HUES64 (cell line): ENCODE data around the gene QKI.
"Not testable (repeated sequence)": the region's sequence is repeated elsewhere in the genome, so short reads cannot be mapped to it uniquely, and the experiment has no call there.

Source experiments
- H3K27ac ChIP-seq: 2 replicates; pipeline ENCODE4 v1.7.0; 2013; ENCODE audit warnings: low read depth, low read length, inconsistent platforms
- H3K27me3 ChIP-seq: 2 replicates; pipeline ENCODE4 v1.6.1; 2013; ENCODE audit warnings: mild to moderate bottlenecking, low read length; ENCODE audit not compliant: insufficient read depth
- H3K36me3 ChIP-seq: 2 replicates; pipeline ENCODE4 v1.6.1; 2013; ENCODE audit warnings: mild to moderate bottlenecking, low read length; ENCODE audit not compliant: insufficient read depth
- H3K4me1 ChIP-seq: 2 replicates; pipeline ENCODE4 v1.6.1; 2013; ENCODE audit warnings: mild to moderate bottlenecking, low read length, moderate library complexity; ENCODE audit not compliant: insufficient read depth
- H3K4me3 ChIP-seq: 2 replicates; pipeline ENCODE4 v1.5.1; 2013; ENCODE audit warnings: mild to moderate bottlenecking, low read length, moderate library complexity
- H3K9ac ChIP-seq: 2 replicates; pipeline ENCODE4 v1.6.1; 2013; ENCODE audit warnings: mild to moderate bottlenecking, low read depth, low read length
- H3K9me3 ChIP-seq: 2 replicates; pipeline ENCODE4 v1.6.1; 2013; ENCODE audit warnings: low read depth, low read length; ENCODE audit not compliant: insufficient read depth
- WGBS: fragments of 150-250, 120-280 bp; methylation state at CpG from one replicate; pipeline ENCODE4 v1.1.7; 2013; ENCODE audit warnings: missing lambda C conversion rate; 5-methylcytosine and 5-hydroxymethylcytosine counted together

The QKI gene

DNA sequence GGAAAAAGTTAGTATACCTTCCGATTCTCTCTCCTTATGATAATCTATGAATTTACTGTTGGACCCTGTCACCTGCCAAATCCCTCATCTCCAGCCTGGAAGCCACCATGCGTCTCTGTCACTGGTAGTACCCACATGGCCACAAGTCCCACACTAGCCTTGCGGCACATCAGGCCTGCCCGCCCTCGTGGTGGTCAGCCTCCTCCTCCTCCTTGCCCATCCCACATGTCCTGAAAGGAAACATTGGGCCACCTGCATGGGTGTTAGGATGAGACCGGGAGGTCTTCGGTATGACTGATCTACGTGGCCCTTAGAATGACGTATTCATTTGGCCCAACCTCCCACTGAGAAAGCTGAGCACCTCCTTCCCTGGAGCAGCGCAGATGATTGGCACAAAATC lies 37.0 kb upstream of the QKI start:
- no peaks in the 10 kb centered on the region for H3K27me3 ChIP-seq
- WGBS, result 94% methylated on average over 10 of the region's 10 CpGs
- H3K4me1 ChIP-seq, result no peaks in the 10 kb centered on the region
- no peak overlapping the region for H3K9ac ChIP-seq
- no peaks in the 10 kb centered on the region for H3K9me3 ChIP-seq
- no peaks in the 10 kb centered on the region for H3K36me3 ChIP-seq
- H3K4me3 ChIP-seq, result no peak overlapping the region
- H3K27ac ChIP-seq, result no peak overlapping the region

DNA sequence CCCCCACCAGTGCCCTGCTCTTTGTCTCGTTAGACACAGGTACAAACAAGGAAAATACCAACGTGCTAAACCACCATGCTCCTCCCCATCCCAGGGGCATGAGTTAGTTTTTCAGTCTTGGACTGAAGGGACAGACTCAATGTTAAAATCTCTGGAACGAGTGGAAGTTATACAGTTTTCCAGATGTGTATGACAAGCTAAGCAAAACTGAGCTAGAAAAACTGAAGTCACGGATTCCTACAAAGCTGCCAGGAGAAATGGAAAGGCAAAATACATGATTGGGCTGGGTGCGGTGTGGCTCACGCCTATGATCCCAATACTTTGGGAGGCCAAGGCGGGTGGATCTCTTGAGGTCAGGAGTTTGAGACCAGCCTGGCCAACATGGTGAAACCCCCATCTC lies 34.3 kb upstream of the QKI start:
- Histone ChIP-seq H3K27ac (no peak overlapping the region), H3K9me3 (no peaks in the 10 kb centered on the region), H3K4me3 (no peak overlapping the region), H3K36me3 (no peaks in the 10 kb centered on the region), H3K4me1 (no peaks in the 10 kb centered on the region), H3K27me3 (no peaks in the 10 kb centered on the region), H3K9ac (no peak overlapping the region)
- WGBS, result 95% methylated on average over 7 of the region's 7 CpGs

DNA sequence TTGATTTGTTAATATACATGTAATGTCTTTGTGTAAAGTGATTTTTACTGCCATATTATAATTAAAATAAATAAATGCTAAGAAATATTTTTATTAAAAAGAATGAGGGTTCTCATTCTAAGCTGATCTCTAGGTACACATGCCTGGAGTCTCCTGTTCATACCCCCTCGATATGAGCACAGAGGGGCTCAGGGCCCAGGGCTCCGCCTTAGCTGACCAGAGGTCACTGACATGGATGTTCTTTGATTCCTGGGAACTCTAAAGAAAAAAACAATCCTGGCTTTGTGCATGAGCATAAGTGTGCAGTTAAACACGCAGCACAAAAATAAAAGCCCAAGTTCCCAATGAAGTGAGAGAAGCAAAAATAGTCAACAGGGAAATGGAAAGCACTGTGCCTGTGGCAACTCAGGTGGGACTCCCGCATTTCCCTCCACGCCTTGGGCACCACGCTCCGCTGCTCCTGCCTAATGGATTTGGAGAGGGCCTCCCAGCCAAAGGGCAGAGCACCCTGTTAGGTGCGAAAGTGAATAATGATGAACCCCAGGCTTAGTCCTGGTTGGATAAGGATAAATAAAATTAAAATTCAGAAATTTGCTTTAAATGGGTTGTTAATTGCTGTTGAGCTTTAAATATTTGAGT lies 33.3 kb upstream of the QKI start:
- no peaks in the 10 kb centered on the region for H3K9me3 ChIP-seq
- H3K36me3 ChIP-seq, result no peaks in the 10 kb centered on the region
- no peaks in the 10 kb centered on the region for H3K27me3 ChIP-seq
- WGBS, result 97% methylated on average over 8 of the region's 8 CpGs
- no peak overlapping the region for H3K27ac ChIP-seq
- H3K4me3 ChIP-seq, result no peak overlapping the region
- H3K9ac ChIP-seq, result no peak overlapping the region
- H3K4me1 ChIP-seq, result no peaks in the 10 kb centered on the region

DNA sequence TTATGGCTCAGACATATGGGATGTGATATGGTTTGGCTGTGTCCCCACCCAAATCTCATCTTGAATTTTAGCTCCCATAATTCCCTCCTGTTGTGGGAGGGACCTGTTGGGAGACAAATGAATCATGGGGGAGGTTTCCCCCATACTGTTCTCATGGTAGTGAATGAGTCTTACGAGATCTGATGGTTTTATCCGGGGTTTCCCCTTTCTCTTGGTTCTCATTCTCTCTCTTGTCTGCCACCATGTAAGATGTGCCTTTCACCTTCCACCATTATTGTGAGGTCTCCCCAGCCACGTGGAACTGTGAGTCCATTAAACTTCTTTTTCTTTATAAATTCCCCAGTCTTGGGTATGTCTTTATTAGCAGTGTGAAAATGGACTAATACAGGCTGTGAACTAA lies 31.1 kb upstream of the QKI start:
- not testable (repeated sequence) for H3K27me3 ChIP-seq, H3K27ac ChIP-seq, H3K4me3 ChIP-seq, H3K9ac ChIP-seq, H3K9me3 ChIP-seq, H3K36me3 ChIP-seq, H3K4me1 ChIP-seq
- 93% methylated on average over 3 of the region's 3 CpGs for WGBS

DNA sequence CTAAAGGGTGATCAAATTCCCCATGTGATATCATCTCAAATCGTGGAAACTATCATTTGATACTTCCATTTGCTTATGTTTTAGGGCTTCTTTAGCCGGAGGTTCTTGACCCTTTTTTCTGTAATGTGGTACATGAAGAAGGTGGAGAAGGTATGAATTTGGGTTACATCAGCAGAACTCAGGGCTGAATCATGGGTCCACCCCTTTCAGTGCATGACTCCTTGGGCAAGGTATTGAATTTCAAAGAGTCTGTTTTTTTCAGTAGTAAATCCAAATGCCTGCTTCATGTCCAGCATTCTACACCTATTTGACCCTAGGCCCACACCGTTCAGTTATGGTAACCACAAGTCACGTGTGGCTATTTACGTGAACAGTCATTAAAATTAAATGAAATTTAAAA lies 30.6 kb upstream of the QKI start:
- no peak overlapping the region for H3K27ac ChIP-seq
- no peaks in the 10 kb centered on the region for H3K27me3 ChIP-seq
- no peak overlapping the region for H3K4me3 ChIP-seq
- no peak overlapping the region for H3K9ac ChIP-seq
- no peaks in the 10 kb centered on the region for H3K4me1 ChIP-seq
- WGBS, result 100% methylated on average over 4 of the region's 5 CpGs
- H3K36me3 ChIP-seq, result no peaks in the 10 kb centered on the region
- no peaks in the 10 kb centered on the region for H3K9me3 ChIP-seq

DNA sequence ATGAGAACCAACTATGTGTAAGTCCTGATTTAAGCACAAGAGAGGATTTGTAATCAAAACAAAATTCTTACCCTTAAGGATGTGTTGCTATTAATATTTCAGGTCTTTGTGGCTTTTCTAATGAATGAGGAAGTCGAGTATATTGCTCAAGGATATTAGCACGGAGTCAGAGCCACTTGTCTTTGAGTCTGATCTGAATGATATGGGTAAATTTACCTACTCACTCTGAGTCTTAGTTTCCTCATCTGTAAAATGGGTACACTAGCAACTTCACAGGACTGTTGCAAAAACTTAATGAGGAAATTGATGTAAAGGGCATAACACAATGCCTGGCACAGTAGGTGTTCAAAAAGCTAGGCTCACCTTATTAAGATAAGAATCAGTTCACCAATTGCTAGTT lies 30.0 kb upstream of the QKI start:
- Histone ChIP-seq H3K27ac (no peak overlapping the region), H3K9me3 (no peaks in the 10 kb centered on the region), H3K36me3 (no peaks in the 10 kb centered on the region), H3K4me3 (no peak overlapping the region), H3K9ac (no peak overlapping the region), H3K27me3 (no peaks in the 10 kb centered on the region), H3K4me1 (no peaks in the 10 kb centered on the region)
- 87% methylated on average over 2 of the region's 2 CpGs for WGBS

DNA sequence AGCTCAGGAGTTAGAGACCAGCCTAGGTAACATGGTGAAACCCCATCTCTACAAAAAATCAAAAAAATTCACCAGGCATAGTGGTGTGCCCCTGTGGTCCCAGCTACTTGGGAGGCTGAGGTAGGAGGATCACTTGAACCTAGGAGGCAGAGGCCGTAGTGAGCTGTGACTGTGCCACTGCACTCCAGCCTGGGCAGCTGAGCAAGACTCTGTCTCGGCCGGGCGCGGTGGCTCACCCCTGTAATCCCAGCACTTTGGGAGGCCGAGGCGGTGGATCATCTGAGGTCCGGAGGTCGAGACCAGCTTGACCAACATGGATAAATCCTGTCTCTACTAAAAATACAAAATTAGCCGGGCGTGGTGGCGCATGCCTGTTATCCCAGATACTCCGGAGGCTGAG lies 29.0 kb upstream of the QKI start:
- not testable (repeated sequence) for H3K4me1 ChIP-seq, H3K9ac ChIP-seq, H3K9me3 ChIP-seq, H3K36me3 ChIP-seq, H3K27ac ChIP-seq, H3K27me3 ChIP-seq, H3K4me3 ChIP-seq
- 95% methylated on average over 13 of the region's 13 CpGs for WGBS

DNA sequence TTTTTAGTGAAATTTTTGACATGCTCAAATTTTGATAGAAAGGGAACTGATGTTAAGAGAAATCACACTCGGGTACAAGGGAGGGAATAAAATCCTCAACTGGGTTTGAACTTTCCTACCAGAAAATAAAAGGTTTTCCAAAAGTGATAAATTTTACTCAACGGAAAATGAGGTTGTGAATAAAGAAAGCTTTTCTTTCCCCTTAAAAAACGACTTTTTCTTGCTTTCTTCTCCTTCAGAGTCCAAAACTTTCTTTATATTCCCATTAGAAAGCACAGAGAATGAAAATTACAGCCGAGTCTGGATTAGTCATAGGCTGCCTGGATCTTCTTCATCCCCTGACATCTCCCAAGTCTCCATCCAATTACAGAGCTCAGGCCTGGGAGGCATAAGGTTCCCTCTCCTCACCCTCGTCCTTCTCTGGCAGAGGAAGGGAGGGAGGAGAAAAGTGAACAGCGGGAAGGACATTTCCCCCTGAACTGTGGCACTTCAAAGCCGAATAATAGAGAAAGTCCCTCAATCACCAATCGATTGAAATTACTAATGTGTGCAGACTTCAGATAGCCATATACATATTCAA lies 28.1 kb upstream of the QKI start:
- 72% methylated on average over 5 of the region's 8 CpGs for WGBS
- Histone ChIP-seq H3K9ac (no peak overlapping the region), H3K4me1 (no peaks in the 10 kb centered on the region), H3K9me3 (no peaks in the 10 kb centered on the region), H3K27ac (no peak overlapping the region), H3K4me3 (no peak overlapping the region), H3K36me3 (no peaks in the 10 kb centered on the region), H3K27me3 (no peaks in the 10 kb centered on the region)

DNA sequence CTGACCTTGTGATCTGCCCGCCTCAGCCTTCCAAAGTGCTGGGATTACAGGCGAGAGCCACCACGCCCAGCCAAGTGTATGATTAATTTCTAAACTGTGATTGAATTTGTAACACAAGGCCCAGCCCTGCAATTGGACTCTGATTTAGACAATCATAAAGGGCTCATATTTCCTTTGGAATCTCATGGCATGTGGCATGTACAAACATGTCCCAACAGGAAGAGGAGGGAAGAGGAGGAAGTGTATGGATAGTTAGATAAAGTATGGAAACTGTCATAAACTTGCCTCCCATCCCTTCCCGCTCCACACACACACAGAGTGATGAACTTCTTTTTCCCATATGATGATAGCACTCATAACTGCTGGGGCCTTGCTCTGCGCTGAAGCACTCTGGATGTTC lies 27.2 kb upstream of the QKI start:
- WGBS, result 96% methylated on average over 4 of the region's 5 CpGs
- H3K27ac ChIP-seq, result no peak overlapping the region
- H3K27me3 ChIP-seq, result no peaks in the 10 kb centered on the region
- no peaks in the 10 kb centered on the region for H3K9me3 ChIP-seq
- no peaks in the 10 kb centered on the region for H3K36me3 ChIP-seq
- H3K4me1 ChIP-seq, result no peaks in the 10 kb centered on the region
- no peak overlapping the region for H3K9ac ChIP-seq
- no peak overlapping the region for H3K4me3 ChIP-seq

DNA sequence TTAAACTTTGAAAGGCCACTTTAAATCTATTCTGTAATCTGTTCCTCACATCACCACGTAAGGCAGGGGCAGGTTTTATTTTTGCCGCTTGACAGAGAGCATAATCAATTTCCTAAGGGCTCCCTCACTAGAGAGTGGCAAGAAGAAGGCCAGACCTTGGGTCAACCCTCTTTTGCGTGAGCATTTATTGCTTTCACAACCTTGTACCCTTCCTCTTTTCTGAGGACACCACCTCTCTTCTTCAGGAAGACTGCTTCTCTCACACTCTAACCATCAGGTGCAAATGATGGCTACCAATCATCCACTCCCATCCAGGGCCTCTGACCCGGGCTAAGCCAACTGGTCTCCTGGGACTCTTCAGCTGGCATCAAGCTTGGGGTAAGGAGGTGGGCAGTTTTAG lies 25.2 kb upstream of the QKI start:
- 96% methylated on average over 4 of the region's 4 CpGs for WGBS
- no peak overlapping the region for H3K4me3 ChIP-seq

DNA sequence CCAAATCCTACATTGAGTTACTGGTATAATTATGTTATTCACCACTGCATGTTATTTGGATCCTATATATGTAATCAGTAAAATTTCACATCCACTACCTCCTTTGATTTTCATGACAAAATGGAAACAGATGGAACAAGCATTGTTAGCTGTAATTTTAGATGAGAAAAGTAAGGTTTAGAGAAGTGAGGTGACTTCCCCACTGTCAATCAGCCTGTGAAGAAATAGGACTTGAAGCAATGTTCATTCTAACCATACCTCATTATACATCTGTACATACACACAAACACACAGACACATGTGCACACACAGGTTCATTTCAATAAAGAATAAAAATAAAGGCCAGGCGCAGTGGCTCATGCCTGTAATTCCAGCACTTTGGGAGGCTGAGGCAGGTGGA lies 23.7 kb upstream of the QKI start:
- Histone ChIP-seq H3K27ac (no peak overlapping the region), H3K9ac (no peak overlapping the region), H3K9me3 (no peaks in the 10 kb centered on the region), H3K27me3 (no peaks in the 10 kb centered on the region), H3K4me1 (peaks cover 5% of the 10 kb centered on the region; the same call in 1 of the 2 replicates), H3K36me3 (no peaks in the 10 kb centered on the region), H3K4me3 (no peak overlapping the region)
- WGBS, result 92% methylated on average over 1 of the region's 1 CpG

More for the DNA sequence above, 25.2 kb upstream of the QKI start:
- H3K4me1 ChIP-seq, result no peaks in the 10 kb centered on the region
- no peaks in the 10 kb centered on the region for H3K27me3 ChIP-seq
- no peak overlapping the region for H3K27ac ChIP-seq
- no peak overlapping the region for H3K9ac ChIP-seq
- H3K9me3 ChIP-seq, result no peaks in the 10 kb centered on the region
- H3K36me3 ChIP-seq, result no peaks in the 10 kb centered on the region

DNA sequence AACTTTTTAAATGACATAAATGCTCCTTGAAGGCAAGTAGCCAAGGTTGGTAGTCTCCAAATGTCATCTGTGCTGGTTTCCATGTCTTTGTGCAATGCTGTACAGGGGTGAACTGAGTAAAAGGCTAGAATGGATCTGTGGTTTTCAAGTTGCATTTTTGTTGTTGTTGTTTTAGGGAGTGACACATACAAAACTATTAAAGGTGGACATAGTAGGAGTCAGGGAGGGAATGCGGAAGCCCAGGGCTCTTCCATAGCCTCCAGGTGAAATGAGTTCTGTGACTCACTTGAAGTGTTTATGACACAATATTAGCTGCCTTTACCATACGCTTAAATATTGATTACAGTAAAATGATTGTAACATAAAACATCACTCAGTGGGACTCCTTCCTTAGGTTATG lies 22.5 kb upstream of the QKI start:
- 84% methylated on average over 1 of the region's 2 CpGs for WGBS
- Histone ChIP-seq H3K36me3 (no peaks in the 10 kb centered on the region), H3K4me1 (peaks cover 14% of the 10 kb centered on the region), H3K4me3 (no peak overlapping the region), H3K9me3 (no peaks in the 10 kb centered on the region), H3K27me3 (no peaks in the 10 kb centered on the region), H3K9ac (no peak overlapping the region), H3K27ac (no peak overlapping the region)
